Right ventricle myocardium superior (tissue), 1 donor: Measurements from ENCODE around the gene S100P. TPM values are rescaled to one million over a fixed set of nuclear protein-coding genes. Genes with fewer than 3 reads are reported as not detected.

Experiments
- ATAC-seq: fragments of 200-7000 bp; cut with Tn5 transposase; one replicate; pipeline ENCODE4 v1.9.1; 2020; ENCODE audit warnings: mild to moderate bottlenecking; ENCODE audit not compliant: poor library complexity
- DNase-seq: peaks from one replicate; pipeline ENCODE4 v3.0.0-alpha.2; 2020
- intact Hi-C: fragments of 100-400 bp; cut with DNase I; formaldehyde crosslinking; loops from one replicate; pipeline ENCODE4 v1.11.2; 2022
- total RNA-seq: library from RNA; stranded (reverse); fragmentation: NEBNext Ultra II Directional; extraction: Animal tissue kit (Norgen Biotek cat#: 25700); gene quantifications from one replicate; pipeline ENCODE4 v1.2.1, GENCODE V29; 2021
- donor health status: DM: no; HTN: yes; CAD: no; lungs with severe emphysema.

The S100P gene
- total RNA-seq, 1 donor from 2014 or later: not detected

DNA sequence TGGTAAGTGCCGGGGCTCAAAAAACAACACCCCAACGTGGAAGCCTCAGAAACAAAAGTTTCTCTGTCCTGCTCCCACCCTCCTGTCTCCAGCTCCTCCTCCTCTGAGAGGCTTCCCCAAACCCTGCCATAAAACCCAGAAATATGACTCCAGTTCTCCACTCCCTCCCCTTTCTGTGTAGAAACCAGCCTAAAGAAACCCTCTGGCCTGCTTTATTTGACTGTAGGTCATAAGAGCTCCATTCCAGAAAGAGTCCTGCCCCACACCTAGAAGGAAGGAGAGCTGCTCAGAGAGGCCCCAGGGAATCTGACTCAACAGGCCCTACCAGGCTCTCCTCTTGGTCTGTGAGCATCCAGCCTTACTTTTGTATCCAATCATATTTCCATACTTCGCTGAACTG, 872 bp upstream of the S100P start:
- intact Hi-C loops: no loop called here
- ATAC-seq (no peak), DNase-seq (no peak)

DNA sequence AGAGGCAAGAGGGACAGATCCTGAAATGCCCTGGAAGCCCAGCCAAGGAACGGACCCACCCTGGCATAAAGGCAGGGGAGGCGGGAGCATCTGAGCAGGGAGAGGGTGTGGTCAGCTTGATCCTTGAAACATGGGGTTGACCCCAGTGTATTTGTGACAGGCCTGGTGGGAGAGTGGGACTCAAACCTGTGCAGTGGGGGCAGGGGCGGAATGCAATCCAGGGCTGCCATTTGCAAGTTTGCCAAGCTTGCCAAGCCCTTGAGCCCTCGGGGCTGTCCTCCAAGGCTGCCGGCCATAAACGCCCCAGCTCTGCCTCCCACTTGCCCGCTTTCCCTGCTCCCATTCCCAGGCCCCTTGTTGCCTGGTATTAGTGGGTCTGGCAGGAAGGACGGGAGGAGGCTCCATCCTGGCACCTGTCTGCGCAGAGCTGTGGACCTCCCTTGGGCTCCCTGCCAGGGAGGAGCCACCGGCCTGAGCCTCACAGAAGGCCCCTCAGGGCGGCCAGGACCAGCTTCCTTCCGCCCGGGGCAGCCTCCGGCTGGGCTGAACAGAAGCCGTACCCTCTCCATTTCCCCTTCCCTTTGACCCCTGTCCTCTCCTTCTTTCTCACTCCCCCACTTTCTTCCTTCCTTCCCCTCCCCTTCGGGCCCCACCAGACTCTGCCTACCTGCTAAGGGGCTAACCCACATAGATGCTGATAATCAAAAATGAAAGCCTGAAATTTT, 661 bp downstream of the S100P start:
- intact Hi-C loops: no loop called here
- DNase-seq (no peak), ATAC-seq (no peak)

DNA sequence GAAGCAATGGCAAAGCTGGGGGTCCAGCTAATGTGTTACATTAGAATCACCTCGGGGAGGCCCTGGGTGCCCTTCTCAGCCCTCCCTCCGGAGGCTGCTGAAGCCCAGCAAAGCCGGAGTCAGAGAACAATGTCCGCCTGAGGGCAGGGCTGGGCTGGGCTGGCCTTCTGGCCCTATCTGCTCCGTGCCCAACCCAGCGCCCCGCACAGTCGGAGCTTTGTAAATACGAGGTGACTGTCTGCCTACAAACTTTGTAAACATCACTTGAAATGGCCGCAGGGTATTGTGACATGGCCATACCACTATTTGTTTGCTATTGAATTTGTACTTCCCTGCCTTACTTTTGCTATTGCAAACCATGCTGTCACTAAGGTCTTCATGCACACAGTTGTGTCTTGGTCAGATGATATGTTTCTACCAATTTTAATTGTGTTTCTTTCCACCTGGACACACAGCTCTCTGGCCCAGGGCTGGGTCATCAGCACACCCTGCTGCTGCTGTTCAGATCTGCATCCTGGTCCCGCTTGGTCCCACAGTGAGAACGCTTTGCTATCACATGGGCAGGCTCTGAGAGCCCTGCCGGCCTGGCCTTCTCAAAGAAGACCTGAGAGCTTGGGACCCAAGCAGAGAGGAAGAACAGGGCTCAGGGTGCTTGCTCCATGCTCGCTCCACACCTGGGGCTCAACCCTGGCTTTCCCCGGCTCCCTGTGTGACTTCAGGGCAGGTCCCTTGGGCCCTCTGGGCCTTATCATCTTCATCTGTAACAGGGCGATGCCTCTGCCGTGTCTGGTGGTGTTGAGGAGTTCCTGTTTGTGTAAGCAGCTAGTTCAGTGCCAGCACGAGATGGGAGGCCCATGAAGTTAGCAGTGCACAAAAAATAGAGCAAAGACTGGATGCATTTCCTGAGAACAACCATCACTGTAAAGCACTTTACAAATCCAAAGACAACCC, 2.3 kb downstream of the S100P start:
- intact Hi-C loops: no loop called here
- no peak for DNase-seq
- ATAC-seq: peak; percentile 9

DNA sequence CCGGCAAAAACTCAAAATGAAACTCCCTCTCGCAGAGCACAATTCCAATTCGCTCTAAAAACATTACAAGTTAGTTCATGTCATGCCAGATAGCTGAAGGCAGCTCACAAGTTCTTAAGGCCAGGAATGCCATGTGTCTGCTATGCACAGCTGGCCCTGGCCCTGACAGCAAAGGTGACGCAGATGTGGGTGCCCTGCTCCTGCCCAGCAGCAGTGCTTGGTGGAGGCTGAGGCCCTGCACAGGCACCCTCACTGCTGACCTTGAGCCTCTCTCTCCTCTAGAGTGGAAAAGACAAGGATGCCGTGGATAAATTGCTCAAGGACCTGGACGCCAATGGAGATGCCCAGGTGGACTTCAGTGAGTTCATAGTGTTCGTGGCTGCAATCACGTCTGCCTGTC, 2.9 kb downstream of the S100P start:
- ATAC-seq (peak; percentile 84), DNase-seq (no peak)
- intact Hi-C loops: no loop called here

DNA sequence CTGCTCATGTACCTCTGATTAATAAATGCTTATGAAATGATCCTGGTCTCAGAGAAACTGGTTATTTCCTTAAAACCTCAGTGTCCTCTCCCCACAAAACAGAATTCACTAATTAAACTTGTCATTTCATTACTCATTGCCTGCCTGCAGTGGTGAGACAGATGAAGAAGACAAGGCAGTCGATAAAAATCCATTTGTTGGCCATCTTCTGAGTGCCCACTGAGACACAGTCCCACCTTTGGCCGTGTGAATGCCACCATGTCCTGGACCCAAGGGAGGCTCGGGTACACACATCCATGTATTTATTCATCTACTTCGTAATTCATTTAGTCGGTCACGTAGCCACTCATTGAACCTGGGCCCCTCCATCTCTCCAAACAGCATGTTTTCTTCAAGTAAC, 3.5 kb downstream of the S100P start:
- intact Hi-C loops: no loop called here
- DNase-seq (no peak), ATAC-seq (no peak)

DNA sequence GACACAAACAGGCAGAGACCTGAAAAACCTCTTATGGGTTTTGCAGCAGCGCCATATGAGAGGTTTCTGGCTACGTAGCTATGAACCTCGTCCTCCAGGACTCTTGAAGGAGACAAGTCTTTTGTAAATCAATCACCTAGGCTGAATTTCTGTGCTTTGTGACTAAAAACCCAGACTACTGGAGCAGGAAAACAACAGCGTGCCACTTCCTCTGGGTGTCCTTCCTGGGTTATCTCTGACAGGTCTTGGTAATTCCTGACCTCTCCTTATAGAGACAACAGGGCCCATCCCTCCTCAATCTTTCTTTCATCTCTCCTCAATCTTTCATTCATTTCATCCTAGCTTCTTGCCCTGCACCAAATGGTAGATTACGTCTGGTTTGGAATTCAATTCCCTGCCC, 5.7 kb downstream of the S100P start:
- intact Hi-C loops: no loop called here
- no peak for DNase-seq
- ATAC-seq: no peak

DNA sequence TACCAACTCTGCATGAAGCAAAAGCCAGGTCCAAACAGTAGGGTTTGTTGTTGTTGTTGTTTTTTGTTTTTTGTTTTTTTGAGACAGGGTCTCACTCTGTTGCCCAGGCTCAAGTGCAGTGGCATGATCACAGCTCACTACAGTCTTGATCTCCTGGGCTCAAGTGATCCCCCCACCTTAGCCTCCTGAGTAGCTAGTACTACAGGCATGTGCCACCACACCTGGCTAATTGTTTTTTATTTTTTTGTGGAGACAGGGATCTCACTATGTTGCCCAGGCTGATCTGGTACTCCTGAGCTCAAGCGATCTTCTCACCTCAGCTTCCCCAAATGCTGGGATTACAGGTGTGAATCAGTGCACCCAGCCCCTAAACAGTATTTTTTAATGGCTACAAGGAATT, 6.2 kb downstream of the S100P start:
- ATAC-seq: no peak
- intact Hi-C loops: no loop called here

DNA sequence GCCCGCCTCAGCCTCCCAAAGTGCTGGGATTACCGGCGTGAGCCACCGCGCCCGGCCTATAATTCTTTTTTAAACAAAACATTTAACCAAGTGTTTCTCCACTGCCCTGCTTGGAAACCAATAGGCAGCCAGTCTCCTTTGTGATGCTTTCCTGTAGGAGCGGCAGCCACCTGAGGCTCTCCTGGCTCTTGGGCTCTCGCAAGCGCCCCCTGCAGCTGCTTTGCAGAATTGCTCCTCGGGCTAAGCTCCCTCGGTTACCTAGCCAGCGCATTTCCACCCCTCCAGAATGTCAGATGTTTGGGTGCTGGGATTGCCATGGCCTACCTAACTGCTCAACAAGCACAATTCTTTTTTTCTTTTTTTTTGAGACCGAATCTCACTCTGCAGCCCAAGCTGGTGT, 7.7 kb downstream of the S100P start:
- DNase-seq (no peak), ATAC-seq (no peak)
- intact Hi-C loops: no loop called here

More for the DNA sequence above, 6.2 kb downstream of the S100P start:
- no peak for DNase-seq

DNA sequence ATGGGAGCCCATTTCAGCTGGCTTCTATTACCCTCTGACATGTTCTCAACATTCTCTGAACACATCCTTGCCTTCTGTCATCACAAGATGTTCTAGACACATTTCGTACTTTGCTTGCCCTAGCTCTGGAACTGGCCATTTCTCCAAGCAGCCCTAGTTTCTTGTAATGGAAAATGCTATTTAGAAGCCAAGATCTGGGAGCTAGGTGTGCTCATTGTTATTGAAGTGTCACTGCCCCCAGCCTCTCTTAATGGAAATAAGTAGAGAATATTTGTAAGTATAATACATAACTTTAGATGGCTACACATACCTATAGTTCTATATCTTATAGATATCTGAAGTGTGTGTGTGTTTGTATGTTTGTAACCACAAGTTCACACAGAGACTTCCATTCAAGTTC, 9.1 kb downstream of the S100P start:
- no peak for DNase-seq
- no peak for ATAC-seq
- intact Hi-C loops: no loop called here

DNA sequence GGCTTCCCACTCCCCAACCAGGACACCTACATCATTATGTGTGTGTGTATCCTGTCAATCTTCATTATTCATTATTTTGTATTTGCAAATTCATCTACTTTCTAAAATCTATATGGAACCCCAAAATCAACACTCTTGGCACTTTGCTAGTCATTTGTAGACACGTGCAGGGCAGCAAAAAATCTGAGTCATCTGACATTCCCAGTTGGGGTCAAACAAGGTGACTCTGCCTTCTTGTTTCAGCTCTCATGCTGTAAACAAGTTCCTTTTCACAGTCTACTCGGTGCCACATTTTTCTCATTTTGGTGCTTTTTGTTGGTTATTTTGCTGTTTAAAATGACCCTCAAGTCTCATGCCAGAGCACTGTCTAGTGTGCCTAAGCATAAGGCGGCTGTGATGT, 10.1 kb downstream of the S100P start:
- ATAC-seq: peak; percentile 50
- intact Hi-C loops: no loop called here

DNA sequence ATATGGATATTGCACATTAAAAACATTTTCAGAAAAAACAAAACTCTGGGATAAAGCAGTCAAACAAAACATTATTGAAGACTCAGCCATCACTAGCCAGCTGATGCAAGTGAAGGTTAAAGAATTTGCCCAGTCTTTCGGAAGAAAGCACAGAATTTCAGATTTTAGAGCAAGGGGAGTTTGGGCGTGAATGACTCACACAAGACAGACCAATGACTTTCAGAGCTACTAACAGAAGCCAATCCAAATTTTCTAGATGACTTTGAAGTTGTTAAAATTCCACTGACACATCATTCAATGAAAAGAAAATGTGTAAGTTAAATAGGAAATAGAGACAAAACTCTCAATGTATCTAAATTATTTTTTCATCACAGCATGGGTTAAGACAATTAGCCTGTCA, 12.0 kb downstream of the S100P start:
- ATAC-seq (no peak), DNase-seq (no peak)
- intact Hi-C loops: loop anchor here (5.0 kb wide), 1 partner anchor 63 kb away; the partner anchor contains the start of gene MRFAP1

More for the DNA sequence above, 10.1 kb downstream of the S100P start:
- DNase-seq: no peak

DNA sequence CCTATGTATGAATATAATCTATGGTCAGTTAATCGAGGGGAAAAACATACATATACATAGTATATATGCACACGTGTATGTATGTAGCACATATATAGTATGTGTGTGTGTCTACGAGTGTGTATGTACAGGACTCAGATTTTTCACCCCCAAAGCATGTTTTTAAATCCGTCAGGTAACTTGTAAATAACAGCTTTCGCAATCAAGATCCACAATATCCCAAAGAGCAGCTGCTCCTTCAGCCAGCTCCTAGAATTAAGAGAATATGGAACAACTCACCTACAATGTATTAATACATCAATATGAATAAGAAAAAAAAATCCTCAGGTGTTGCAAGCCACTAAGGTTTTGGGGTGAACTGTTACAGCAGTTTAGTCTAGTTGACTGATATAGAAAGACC, 12.5 kb downstream of the S100P start:
- intact Hi-C loops: loop anchor here (5.0 kb wide), 1 partner anchor 64 kb away; the partner anchor contains the start of gene MRFAP1
- ATAC-seq (no peak), DNase-seq (no peak)

DNA sequence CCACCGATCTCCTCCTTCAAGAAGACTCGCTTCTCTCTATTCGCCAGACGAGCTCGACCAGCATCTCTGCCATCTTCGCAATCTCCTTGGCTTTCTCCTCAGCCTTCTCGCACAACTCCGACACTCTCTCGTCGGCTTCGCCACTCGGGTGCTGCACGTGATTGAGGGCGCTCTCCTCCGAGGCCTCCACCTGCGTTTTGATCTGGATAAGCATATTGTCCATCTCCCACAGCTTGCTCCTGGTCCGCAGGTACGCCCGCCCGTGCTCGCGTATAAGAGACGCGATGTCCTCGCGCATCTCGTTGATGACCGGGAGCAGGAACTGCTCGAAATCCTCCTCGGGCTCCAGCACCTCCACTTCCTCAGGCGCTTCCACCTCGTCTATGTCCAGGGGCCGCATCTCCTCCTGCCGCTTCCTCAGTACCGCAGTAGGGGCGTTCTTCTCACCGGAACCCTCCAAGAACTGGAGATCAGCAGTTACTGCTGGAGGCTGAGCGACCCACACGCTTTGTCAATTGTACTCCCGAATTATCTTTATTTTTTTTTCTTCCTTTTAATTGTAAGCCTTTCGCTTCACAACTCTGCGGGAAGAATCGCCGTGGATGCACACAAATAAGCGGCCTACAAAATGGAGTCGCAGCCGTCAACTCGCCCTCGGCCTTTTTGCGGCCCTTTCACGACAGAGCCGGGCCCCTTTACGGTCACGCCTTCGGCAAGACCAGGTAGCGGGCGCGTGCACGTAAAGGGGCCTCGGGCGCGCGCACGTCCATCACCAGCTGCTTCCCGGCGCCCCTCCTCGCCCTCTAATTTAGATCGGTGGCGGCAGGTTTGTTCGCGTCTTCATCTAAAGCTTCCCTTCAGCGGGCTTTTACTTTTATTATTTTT, 15.8 kb downstream of the S100P start, which contains the start of gene MRFAP1L1:
Gene MRFAP1L1, minus strand, starts transcription at position 636 of the 885 bp plus-strand sequence. Its CDS starts 236 bp downstream, at position 400.
- ATAC-seq (peak; percentile 94), DNase-seq (peak; percentile 98)
- intact Hi-C loops: loop anchor here (5.0 to 10.0 kb wide), 2 partner anchors 67 to 335 kb away; partner anchors contain the start of genes MRFAP1 and TADA2B

DNA sequence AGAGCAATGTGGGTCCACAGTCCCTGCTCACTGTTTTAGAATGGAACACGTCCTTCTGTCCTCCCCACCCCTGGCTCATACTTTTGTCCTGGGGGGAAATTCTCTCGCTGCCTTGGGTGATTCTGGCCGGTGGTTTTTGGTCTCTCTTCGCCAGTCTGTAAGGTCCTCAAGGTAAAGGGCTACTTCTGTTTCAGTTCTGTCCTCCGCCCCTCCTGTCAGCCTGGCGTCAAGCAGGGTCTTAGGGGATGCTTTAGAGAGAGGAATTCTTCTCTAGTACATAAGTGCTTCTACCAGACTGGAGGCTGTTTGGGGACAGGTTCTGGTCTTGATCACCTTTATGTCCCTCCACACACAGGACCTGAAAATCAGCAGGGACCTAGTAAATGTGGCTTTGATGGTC, 16.6 kb downstream of the S100P start:
- ATAC-seq (peak; percentile 3), DNase-seq (no peak)
- intact Hi-C loops: loop anchor here (10.0 kb wide), 1 partner anchor 335 kb away; the partner anchor contains the start of gene TADA2B

DNA sequence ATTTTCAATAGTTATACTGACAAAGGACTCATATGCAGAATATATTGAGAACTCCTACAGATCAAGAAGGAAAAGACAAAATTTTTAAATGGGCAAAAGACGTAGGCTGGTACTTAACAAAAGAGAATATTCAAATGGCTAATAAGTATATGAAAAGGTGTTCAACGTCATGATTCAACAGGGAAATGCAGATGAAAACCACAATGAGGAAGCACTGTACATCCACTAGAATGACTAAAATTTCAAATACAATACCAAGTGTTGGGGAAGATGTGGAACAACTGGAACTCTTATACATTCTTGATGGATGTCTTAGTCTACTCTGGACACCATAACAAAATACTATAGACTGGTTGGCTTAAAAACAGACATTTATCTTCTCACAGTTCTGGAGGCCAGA, 17.3 kb downstream of the S100P start:
- intact Hi-C loops: loop anchor here (10.0 kb wide), 1 partner anchor 334 kb away; the partner anchor contains the start of gene TADA2B
- no peak for DNase-seq
- ATAC-seq: no peak

DNA sequence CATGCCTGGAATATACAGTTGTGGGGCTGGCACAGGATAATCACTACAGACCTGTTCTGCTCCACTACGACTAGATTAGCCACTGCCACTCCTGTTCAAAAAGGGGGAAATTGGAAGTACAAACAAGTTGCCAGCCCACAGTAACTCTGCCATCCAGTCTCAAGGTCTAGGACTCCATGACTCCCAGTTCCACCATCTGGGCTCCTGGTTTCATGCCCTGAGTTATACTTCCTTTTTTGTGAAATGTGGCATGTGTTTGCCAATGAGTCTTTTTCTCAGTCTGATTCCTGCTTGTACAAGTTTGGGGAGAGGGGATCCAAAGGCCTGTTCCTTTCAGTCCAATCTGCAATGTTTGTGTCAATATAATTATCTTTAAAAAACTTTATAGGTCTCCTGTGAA, 21.3 kb downstream of the S100P start:
- intact Hi-C loops: loop anchor here (10.0 kb wide), 1 partner anchor 330 kb away; the partner anchor contains the start of gene TADA2B
- no peak for DNase-seq
- ATAC-seq: no peak

DNA sequence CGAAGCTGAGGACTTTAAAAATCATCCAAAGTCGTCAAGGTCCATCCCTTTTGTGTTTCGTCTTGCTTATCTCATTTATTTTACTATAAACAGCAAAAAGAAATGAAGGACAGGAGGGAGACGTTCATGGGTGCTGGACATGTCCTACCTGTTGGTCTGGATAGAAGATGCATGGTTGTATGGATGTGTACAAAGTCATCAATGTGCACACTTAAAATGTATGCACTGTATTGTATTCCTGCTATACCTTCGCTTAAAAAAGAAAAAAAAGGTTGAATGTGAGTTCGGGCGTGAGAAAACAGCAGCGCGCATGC, 22.0 kb downstream of the S100P start:
- ATAC-seq (no peak), DNase-seq (no peak)
- intact Hi-C loops: loop anchor here (10.0 kb wide), 1 partner anchor 329 kb away; the partner anchor contains the start of gene TADA2B
